GM12872 (cell line): ENCODE measurements around the gene SPARCL1.

Source experiments
- TF ChIP-seq, protein P1 (sequence below): IDR thresholded peaks from 3 replicates; pipeline ENCODE4 v1.5.1; 2011; ENCODE audit warnings: low read depth, mild to moderate bottlenecking, low read length, moderate library complexity; ENCODE audit not compliant: insufficient read depth

Gene SPARCL1

DNA sequence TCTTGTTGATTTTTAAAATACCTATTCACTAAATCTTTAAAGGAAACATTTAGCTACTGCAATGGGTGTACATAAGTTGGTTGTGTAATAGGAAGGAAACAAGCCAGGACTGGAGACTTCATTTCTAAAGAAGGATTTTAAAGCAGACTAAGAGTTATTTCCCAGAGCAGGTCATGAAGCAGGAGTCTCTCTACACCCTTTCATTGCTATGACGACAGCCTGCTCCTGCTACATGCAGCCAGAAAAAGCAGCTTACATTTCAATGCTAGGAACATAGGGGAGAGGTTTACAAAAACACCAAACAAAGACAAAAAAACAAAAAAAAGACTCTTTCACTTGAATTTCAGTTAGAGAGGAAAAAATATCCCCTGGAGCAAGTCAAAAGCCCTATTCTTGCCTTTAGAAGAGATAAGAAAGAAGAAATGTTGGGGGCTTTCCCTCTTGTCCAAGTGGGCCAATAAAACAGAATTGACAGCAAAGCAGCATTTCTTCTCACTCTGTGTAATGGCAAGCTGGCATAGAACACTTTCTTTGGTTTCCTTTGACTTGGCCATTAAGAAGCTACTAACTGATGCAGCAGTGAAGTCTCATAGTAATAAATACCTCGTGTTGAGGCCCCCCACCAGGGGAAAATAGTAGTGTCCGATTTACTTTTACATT lies 3.4 kb downstream of the SPARCL1 start:
- TF ChIP-seq, protein P1, sequence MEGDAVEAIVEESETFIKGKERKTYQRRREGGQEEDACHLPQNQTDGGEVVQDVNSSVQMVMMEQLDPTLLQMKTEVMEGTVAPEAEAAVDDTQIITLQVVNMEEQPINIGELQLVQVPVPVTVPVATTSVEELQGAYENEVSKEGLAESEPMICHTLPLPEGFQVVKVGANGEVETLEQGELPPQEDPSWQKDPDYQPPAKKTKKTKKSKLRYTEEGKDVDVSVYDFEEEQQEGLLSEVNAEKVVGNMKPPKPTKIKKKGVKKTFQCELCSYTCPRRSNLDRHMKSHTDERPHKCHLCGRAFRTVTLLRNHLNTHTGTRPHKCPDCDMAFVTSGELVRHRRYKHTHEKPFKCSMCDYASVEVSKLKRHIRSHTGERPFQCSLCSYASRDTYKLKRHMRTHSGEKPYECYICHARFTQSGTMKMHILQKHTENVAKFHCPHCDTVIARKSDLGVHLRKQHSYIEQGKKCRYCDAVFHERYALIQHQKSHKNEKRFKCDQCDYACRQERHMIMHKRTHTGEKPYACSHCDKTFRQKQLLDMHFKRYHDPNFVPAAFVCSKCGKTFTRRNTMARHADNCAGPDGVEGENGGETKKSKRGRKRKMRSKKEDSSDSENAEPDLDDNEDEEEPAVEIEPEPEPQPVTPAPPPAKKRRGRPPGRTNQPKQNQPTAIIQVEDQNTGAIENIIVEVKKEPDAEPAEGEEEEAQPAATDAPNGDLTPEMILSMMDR = no peak

DNA sequence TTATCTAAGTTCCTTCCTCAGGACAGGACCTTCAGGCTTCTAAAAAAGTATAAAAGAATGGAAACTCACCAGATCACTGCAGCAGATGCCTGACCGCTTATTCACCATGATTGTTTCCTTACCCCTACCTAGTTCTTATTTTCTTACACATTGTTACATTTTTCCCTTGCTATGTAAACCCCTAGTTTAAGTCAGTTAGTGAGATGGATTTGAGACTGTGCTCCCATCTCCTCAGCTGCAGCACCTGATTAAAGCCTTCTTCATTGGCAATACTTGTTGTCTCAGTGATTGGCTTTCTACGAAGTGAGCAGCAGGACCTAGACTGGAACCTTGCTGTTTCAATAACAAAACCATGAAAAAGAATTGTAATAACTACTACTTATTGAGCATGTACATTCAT lies 4.7 kb downstream of the SPARCL1 start:
- TF ChIP-seq, protein P1 = no peak

DNA sequence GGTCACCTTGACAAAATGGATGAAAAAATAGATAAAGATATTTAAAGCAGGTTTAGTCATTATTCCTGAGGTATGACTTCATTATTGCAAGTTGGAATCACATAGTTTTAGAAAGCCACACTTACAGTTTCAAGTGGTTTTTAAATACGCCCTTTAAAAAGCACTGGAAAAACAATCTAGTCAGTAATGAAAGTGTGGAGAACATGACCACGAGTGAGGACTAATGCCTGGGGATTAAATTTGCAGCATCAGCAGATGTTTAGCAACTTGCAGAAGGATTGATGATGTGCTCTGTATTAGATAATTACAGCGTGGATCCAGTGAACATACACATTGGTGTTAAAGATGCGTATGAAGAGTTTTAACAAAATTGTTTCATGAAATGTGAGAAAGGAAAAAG lies 5.9 kb downstream of the SPARCL1 start:
- TF ChIP-seq, protein P1 = no peak

DNA sequence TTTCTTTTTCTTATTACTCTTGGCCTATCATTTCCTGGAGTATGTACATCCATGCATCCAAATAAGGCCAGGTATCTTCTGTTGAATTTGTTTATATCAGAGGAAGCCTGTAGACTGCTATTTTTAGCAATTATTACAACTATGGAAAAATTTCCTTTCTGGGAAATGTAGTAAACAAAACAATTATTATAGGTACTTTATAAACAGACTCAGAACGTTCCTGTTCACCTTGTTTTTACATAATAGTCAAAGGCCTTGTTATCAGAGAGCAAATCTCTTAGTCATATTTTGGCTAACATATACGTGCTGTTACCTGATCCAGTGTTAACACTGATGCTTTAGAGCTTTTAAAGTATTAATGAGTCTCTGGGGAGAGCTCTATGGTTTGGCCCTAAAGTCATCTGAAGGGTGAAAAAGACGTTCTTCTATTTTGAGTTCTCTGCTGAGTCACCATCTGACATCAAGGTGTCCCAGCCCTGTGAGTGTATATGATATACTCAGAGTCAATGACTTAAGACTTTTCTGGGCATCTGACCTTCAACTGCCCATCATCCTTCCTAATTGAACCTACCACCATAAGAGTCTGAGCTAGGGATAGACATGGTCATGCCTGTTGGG lies 7.3 kb downstream of the SPARCL1 start:
- TF ChIP-seq, protein P1 = no peak

DNA sequence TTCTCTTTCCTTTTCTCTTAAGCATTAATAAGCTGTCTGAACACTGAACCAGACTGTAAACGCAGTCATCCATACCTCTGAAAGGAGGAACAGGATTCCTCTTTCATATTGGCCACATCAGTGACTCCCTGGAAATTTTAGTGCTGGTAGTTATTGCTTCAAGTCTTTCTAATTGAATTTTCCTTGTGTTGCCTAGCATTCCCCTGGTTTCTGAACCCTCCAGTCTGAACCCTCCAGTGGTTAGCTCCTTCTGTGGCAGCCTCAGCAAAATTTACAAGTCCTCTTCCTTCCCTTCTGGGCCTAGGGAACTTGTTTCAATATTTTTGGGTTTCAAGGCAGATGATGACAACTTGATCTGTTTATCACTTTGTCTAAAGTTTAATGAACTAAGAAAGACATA lies 7.9 kb downstream of the SPARCL1 start:
- TF ChIP-seq, protein P1 = no peak

DNA sequence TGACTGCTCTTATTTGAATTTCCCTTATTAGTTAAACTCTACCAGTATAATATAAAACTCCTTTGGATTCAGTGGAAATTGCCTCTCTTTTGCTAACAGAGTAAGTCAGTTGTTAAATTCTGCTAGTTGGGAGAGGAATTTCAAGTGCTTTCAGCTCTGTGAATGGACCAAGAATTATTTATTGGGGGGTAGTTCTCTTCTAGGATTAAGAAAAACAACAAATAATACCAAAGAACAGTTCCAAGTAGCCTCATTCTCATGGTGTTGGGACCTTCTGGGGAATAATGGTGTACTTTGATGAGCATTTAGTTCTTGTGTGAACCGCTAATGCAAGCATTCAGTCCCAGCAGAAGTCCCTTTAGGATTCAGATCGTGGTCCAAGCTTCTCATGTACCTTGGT lies 11.6 kb downstream of the SPARCL1 start:
- TF ChIP-seq, protein P1 = no peak

DNA sequence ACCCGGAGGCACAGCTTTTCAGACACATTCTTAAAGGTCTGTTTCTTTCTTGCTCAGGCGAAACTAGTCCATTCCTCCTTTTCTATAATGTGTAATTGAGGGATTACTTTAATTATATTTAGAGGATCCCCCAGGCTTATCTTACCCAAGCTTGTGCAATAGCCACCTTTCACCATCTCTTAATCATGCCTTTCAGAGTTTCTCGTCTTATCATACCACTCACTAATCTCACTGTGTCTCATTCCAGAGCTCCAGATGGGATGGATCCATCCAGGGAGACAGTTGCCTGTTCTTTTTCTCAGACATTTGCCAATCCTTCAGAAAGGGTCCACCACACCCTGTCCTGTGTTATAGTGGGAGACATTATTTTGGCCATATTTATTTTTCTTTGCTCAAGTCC lies 12.5 kb downstream of the SPARCL1 start:
- TF ChIP-seq, protein P1 = no peak

DNA sequence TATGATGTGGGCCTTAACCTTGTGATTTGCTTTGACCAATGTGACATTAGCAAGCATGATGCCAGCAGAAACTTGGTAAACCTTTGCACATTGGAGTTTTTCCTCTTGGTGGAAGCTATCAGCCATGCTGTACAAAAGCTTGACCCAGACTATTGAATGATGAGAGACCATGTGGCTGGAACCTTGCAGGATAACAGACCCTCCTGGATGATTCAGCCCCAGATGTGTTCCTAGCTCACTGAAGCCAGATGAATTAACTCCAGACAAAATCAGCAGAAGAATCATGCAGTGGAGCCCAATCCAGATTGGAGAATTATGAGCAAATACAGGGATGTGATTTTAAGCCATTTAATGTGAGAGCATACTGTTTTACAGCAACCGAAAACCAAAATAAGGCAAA lies 16.8 kb downstream of the SPARCL1 start:
- TF ChIP-seq, protein P1 = no peak
